Stromal cell of bone marrow (primary cell): ENCODE data around the gene TP63.

ENCODE experiments used
- DNase-seq: peaks from one replicate; pipeline ENCODE4 v3.0.0-alpha.2; 2012; ENCODE audit warnings: low read depth

The TP63 gene

DNA sequence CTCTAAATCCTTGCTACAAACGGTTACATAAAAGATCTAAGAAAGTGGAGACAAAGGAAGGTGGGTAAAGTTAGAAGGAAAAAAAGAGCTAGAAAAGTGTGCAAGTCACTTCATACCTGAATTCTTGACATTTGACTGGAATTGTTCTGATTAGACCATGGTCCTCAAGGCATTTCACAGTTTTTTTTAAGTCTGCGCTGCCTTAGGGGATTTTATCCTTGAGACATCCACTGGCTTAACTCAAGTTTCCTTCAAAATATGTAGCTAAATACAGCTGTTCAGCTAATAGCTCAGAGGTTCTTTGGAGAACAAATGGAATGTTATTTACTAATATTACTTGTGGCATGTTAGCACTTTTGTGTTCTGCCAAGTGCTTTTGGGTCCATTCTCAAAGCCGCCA, 236.9 kb downstream of the TP63 start:
- no peak for DNase-seq

DNA sequence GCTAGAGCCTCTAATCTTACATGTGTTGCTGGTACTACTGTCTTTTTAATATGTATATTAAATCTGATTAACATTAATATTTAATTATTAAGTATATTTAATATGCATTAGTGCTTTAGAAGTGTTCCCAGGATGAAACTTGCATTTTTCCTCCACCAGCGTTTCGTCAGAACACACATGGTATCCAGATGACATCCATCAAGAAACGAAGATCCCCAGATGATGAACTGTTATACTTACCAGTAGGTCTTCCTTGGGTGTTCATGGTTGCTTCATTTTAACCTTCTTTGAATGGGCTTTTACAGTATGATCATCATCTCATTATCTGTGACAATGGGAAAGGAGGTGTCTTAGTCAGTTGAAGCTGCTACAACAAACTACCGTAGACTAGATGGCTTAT, 238.0 kb downstream of the TP63 start:
- DNase-seq, result no peak

DNA sequence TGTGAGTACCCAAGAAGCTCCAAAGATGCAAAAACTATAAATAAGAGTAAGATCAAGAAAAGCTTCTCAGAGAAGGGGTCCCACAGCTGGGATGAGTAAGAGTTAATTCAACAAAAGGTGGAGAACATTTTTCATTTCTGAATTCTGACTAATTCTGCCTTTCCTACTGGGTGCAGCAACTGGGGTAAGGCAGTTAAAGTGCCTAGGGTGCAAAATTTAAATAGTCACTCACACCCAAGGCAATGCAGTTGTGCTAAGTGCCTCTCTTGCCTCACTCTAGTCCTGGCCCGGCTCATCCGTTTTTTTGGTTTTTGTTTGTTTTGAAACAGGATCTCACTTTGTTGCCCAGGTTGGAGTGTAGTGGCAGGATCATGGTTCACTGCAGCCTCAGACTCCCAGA, 240.2 kb downstream of the TP63 start:
- DNase-seq, result no peak

DNA sequence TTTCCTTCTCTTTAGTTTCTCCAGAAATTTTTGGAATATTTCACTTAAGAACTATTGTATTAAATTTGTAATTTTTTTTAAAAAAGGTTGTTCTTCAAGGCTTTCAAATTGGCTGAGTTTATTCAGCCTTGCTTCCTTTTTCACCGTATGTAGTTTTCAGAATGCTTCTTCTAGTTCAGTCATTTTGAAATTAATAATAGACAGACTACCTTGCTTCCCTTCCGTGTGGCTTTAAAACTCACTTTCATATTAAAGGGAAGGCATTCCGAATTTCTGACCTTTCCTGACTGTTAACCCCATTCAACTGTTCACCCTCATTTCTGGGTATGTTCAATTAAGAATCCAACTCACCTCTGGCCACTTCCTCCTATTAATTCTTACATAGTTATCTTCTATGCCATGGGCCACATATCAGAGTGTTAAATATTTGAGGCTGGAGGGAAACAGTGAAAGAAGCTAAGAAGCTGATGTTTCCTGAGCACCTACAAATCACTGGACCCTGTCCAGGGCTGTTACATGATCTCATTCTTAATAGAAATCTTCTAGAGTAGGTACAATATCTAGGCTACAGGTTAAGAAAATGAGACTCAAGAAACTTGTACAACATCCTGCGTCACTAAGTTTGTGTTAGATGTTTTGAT, 252.0 kb downstream of the TP63 start:
- no peak for DNase-seq

DNA sequence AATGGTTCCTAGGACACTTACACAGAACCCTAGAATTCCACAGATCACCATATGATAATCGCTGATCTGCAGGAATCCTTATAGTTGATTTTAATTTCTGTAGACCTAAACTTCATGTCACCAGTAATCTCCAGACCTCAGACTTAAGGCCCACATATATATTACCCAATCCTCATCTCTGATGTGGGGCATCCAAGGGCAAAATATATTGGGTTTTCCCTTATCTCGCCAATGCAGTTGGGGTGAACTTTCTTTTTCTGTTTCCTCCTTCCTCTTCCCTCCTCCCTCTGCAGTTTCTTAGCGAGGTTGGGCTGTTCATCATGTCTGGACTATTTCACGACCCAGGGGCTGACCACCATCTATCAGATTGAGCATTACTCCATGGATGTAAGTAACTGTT, 259.3 kb downstream of the TP63 start:
- DNase-seq, result no peak

DNA sequence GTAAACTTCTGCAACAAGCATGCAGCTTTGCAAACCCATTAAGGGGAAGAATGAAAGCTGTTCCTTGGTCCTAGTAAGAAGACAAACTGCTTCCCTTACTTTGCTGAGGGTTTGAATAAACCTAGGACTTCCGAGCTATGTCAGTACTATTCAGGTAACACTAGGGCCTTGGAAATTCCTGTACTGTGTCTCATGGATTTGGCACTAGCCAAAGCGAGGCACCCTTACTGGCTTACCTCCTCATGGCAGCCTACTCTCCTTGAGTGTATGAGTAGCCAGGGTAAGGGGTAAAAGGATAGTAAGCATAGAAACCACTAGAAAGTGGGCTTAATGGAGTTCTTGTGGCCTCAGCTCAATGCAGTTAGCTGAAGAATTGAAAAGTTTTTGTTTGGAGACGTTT, 265.3 kb downstream of the TP63 start:
- no peak for DNase-seq

DNA sequence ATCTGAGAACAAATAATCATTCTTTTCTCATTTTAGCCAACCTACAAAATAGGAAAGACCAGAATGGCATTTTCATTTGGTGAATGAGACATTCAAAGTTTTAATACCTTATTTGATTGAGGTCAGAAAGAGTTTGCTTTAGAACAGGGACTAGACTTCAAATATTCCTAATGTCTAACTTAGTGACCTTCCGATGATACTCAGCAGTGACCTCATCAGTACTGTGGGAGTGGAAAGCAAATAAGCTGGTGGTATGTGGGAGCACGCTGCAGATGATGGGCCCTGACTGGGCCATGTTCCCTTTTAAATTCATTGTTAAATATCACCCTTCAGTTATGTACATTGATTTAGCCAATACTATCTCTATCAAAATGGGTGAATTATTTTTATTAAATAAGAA, 266.2 kb downstream of the TP63 start:
- no peak for DNase-seq

DNA sequence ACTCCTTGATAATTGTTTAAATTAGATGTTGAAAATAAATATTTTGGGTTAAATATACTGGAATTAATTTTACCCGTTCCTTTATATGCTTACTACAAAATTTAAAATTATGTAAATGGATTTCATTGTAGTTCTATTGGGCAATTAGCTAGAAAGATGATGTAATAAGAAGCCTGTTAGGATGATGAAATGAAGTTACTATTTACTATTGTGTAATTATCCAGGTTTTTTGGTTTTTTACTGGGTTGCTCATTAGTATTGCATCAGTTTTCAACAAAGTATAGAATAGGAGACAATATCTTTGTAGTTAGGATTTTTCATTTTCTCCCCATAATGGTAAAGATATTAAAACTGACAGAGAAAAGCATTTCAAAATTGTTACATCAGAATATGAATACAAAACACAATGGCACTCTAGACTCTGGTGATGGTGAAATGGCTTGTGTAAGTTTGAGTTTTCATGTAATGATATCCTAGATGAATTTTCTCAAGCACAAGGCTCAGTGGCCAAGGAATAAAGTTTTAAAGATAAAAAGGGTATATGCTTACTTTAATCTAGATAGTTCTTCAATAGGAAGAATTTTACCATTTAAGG, 267.5 kb downstream of the TP63 start:
- peak; percentile 3 for DNase-seq

DNA sequence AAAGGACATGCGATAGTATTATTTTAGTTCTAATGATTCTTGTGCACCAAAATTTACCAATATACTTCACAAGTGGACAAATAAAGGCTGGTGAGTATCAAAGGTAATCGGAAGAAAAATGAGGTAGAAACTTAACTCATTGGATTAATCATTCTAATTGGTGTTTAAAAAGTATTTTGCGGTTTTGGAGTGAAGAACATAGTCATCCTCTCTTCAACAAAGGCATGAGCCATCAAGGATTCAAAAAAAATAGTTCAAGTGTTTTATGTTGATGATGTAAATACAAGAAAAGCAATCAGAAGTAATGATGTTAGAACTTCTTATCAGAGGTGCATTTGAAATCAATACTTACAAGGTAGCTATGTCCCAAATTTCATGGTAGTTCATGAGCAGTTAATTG, 268.0 kb downstream of the TP63 start:
- DNase-seq, result no peak

DNA sequence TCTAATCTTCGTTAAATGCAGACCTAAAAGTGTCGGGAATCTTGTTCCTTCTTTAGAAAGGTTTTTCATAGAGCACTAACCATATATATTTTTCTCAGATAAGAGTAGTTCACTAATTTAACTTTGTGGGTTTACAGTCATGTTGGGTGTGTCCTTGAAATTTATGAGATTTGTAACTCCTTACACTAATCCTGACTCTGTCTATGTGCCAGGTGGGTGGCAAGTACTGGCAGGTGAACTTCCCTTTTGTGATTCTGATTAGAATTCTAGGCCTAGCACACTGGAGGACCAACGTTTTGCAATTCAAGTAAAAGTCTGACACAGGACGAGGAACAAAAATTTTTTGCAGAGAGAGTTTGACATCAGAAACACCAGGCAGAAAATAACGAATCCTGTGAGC, 269.4 kb downstream of the TP63 start:
- DNase-seq, result no peak

DNA sequence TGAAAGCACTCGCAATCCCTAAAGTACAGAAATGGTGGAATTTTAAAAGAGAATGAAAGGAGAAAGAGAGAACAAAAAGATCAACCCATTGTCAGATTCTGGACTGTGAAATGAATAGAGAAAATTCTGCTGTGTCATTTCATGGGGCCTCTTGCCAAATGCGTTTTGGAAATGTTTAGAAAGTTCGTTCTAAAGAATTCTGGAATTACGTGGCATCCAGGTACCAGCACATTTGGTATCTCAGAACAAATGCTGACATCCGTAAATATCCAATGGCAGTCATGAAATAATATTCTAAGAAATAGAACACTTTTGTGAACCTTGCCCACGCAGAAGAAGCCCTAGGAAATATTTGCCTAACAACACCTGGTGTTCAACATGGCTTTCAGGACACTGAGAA, 270.3 kb downstream of the TP63 start:
- DNase-seq, result no peak

DNA sequence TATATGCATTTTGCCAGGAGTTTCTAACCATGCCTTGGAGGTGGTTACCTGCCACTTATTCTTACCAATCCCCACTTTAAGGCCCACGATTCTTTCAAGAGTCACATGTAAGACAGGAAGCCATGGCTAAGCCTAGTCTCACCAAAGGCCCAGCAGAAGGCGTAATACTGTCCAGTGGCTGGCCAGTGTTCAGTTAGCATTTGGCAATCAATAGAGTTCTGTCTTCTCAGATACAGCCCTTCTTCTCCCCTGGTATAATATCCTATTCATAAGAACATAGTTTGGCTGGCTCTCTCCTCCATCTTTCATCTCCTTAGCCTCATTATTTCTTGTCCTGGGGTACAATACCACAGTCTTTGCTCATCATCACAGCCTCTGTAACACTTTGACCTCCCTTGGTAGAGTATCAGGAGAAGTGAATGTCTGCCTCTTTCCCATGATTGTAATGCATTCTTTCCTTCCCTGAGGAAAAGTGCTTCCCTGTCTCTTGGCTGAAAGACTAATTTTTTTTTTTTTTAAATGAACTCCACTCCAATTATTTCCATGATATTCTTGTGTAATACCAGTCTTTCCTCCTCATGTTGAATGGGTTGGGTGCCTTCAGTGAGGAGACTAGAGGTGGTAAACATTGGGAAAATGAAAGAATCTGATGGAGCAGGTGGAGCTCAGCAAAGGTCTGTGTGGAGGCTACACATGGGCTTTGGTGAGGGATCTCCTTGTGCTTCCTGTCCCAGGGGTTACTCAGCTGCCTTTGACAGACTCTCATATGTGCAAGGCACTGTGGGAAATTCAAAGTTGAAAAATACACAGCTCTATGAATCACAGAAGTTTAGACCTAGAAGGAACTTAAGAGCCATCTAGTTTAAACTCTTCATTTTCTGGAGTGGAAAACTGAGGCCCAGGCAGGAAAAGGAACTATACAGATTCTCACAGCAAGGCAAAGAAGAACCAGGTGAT, 271.3 kb downstream of the TP63 start:
- DNase-seq, result peak; percentile 41

DNA sequence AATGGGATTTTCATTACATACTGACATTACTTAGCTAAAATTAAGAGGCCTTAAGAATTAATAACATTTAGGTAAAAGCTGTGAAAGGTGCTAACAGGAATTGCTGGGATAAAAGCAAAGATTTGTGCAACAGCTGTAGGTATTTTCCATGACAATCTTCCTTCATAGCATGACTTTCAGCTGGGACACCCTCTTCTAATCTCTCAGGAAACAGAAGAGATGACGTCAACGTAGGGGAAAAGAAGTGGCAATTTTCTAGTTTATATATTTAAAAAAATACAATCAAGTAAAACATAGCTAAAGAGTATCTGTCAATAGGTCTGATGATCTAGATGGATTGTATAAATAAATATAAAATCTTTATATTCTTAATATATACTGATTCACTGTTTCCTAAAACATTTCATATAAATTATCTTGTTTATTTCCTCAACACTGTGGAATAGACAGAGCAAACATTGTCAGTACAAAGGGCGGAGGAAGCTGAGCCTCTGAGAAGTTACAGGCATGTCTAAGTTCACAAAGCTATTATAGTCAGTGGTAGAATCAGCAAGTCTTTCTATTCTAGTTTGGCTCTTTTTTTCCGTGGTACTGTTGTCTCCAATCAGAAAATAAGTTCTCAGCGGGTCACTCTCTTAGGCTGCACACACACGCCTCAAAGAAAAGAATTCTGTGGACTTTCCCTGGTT, 272.5 kb downstream of the TP63 start:
- no peak for DNase-seq

DNA sequence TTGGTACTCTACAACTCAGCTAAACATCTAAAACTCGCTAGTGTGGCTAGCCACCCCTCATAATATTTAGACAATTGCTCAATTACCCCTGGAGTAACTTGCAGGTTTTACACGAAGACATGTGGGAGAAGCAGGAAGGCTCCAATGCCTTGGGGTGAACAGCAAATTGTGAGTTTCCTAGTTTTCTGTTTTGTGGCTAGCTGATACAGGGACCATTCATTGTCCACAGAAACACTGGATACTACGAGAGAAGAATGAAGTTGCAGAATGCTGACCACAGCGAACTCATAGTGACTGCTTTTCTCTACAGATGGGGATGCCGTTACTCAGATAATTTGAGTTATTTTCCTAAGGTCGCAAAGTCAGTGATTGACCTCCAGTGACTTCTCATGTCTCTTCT, 276.6 kb downstream of the TP63 start:
- no peak for DNase-seq

DNA sequence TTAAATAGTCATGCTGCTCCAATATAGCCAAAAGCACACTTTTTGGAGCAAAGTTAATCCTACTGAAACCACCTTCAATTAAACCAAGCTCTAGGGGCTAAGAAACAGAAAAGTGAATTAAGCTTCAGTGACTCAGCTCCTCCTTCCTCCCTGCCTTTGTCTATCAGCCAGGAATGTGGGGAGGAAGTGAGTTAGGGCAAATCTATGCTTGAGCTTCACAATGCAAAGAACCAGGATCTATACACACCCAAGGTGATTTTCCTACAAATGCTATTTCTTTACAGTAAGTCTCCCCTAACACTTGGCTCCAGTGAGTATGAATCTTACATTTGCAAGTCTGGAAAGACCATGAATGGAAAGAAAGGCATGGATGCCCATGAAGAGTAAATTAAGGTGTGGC, 277.5 kb downstream of the TP63 start:
- DNase-seq, result peak; percentile 21

DNA sequence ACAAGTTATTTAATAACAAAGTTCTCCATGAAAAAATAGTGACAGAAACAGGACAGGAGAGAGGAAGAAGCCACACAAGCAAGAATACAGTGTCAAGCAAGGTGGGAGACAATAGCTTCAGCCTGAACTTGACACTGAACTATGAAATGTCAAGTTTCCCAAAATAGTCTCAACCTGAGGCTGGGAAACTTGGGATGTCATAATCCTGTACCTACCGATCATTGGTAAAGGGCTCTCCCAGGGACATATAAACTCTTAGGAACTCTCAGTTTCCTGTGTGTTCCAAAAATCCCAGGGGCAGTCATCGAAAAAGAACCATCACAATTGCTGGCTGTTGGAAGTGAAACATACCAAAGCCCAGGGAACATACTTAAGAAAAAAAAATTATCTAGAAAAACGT, 277.9 kb downstream of the TP63 start:
- DNase-seq, result no peak

DNA sequence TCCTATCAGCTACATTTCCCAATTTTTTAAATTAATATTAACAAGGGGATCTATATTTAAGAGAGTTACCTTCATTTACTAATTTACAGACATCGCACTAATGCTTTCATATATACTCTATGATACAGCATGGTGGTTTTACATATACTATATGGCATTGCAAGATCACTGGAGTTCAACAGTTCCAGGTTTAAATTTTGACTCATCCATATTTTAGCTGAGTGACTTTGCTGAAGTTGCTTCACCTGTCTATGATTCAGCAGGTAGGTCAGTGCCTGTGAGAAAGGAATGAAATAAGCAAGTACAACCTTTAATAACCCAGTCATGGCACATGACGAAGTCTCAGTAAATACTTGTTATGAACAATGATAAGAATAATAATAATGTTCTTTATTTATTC, 278.4 kb downstream of the TP63 start:
- DNase-seq, result no peak

DNA sequence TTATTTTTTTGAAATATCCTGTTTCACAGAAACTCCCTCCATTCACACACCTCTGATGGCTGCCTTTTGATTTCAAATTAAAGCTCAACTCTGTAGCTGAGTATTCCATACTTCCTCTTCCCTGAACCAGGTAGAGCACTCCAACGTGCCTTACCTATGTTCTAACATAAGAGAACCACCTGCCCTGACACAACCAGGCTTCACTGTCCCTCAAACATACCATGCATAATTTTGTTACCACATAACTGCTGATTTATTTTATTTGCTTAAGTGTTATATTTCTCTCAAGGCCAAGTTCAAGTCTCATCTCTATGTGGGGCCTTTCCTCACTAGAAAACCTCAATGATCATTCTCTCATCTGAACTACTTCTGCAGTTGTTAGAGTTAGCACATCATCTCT, 279.8 kb downstream of the TP63 start:
- no peak for DNase-seq

DNA sequence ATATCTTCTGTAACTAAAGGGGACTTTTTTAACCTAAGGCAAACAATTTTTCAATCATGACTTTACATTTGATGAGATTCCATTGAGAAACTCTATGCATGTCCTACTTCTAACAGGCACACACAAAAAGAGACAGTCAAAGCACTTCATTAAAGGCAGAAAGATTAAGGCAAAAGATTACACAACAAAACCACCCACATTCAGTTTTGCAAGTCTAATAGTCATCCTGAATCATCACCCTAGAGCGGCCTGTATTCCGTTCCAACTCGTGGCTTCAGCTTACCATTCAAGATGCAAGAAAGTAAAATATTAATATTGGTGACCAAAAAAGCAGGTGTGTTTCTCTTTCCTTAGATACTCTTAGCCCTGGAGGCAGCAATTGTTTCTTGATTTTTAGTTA, 283.6 kb downstream of the TP63 start:
- DNase-seq, result peak; percentile 91

DNA sequence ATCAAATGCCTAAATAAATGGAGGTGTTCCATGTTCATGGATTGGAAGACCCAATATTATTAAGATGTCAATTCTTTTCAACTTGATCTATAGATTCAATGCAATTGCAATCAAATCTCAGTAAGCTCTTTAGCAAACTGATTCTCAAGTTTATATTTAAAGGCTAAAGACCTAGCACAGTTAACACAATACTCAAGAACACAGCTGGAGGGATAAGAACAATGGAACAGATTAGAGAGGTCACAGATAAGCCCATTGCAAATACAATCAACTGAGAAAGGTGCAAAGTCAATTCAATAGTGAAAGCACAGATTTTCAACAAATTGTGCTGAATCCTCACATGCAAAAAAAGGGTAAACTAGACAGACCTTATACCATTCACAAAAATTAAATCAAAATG, 290.6 kb downstream of the TP63 start:
- no peak for DNase-seq

DNA sequence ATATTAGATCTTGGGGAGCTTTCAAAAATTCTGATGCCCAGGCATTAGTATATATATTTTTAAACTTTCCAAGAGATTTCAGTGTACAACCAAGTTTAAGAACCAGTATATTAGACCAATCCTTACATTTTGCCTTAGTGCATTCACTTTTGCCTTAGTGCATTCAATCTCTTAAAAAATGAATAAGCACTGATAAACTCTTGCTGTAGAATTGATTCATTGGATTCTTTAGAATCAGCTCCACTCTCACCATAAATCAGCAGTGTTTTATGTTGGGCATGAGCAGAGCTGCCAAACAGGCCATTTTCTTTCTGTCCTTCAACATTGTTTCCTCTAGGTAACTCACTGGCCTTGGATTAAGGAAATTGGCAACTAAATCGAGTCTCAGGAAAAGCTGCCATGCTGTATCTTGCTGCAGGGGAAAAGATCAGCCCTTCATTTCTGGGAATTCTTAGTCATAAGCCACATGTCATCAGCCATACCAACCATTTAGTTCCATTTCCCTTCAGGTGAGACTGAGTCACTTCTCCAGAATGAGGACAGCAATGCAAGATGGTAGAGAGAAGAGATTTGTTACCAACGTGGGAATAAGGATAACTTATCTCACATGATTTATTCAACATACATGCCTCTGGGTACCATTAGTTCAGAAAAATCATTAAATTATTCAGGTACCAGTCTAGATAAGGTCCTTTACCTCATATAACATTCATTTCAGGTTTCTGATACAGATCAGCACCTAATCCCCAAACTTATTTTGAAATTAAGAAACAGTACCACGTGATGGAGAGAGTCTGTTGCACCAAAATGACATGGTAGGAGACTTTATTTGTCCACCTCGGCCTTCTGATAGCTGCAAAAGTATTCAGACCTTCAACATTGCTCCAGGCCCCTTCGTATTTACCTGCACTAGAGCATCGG, 297.0 kb downstream of the TP63 start:
- DNase-seq, result no peak
